ENCODE results near the gene CCDC28A.
A peak's percentile ranks its signal among the peaks of the same experiment; 100 is the strongest.
"Not testable (repeated sequence)": the region's sequence is repeated elsewhere in the genome, so short reads cannot be mapped to it uniquely, and the experiment has no call there.

Gene CCDC28A

DNA sequence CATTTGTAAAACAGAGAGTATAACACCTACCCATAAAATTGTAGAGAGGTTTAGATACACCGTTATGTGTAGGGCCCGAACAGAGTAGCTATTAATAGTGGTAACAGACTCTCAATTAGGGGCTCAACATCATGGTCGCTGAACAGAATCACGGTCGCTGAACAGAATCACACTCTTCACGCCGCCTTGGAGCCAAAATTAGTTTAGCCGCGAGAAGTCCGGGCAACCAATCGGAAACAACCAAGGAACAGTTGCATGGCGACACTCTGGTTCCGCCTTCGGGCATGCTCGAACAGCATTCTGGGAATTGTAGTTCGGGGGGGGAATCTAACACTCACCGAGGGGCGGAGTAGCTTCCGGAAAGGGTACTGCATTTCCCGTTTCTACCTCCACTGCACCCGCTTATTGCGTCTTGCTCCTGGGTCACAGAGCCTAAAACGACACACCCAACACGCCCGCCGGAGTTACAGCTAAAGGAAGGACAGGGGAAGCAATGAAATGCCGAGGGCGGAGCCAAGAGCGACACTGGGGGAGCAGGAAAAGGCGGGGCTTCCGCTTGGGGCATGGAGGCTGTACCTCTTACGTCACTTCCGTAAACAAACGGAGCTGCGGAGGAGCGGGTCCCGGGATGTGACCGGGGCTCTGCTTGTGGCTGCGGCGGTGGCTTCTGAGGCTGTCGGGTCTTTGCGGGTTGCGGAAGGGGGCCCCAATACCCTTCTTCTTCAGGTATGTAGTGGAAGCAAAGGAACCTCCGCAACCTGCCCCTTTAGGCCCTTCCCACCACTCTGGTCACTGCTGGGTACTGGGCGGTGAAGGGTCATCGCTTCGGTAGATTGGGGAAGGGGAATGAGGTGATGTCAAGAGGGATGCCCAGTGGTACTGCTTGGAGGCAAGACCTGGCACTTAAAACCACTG, at the start of gene CCDC28A:
Gene CCDC28A (plus strand): TSS at position 593 of the 915 bp plus-strand sequence. CDS start 2,352 bp downstream, outside the sequence.
- peak; percentile 94 for DNase-seq

DNA sequence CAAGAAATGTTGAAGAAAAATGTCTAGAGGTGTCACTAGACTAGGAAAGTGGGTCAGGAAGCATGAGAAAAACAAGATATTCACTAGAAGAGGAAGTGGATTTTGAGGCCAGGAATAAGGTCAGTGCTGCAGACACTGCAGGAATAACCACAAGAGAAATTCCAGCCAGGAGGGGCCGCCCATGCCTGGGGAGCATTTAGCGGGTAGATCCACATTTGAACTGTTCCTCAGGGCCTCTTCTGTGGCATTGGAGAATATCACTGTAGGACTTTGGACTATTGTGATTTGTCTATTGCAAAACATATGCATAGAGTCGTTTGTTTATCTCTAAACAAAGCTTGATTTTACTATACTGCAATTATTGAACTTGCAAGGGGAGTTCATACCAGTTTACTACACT, 49.6 kb upstream of the CCDC28A start:
- DNase-seq = no peak

DNA sequence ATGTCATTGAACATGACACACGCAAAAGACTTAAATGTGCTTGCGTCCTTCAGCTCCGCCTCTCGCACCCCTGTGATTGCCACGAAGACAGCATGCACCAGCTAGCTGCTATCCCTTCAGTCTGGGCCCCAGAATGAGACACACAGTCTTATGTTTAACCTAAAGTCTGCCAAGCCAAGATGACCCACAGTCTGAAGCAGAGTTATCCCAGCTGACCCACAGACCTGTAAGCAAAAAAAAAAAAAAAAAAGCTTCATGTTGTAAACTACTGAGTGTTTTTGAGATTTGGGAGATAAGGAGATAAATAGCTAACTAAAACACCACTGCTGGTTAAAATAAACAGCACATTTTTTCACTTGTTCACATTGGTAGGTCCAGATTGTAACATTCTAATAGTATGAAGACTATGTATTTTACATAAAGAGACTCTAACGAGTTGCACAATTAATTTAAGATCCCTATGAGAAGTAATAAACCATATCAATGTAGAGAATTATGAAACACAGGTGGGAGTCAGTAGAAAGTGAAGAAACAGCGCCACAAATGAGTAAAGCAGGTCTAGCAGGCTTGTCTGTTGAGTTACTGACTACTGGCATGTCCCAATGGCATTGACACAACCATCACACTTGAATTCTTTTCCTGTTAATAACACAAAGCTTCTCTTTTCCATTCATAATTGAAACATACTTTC, 47.4 kb upstream of the CCDC28A start:
- no peak for DNase-seq

- DNase-seq = no peak
These were observed 46.8 kb upstream of the CCDC28A start for GRCh38 chr6:138726757-138727097.

- DNase-seq = no peak
These were observed 46.4 kb upstream of the CCDC28A start for GRCh38 chr6:138727182-138727581.

GRCh38 chr6:138728662-138729061, 44.9 kb upstream of the CCDC28A start:
- DNase-seq = no peak

DNA sequence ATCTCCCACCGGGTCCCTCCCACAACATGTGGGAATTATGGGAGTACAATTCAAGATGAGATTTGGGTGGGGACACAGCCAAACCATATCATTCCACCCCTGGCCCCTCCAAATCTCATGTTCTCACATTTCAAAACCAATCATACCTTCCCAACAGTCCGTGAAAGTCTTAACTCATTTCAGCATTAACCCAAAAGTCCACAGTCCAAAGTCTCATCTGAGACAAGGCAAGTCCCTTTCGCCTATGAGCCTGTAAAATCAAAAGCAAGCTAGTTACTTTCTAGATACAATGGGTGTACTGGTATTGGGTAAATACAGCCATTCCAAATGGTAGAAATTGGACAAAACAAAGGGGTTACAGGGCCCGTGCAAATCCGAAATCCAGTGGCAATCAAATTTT, 43.5 kb upstream of the CCDC28A start:
- not testable (repeated sequence) for DNase-seq

DNA sequence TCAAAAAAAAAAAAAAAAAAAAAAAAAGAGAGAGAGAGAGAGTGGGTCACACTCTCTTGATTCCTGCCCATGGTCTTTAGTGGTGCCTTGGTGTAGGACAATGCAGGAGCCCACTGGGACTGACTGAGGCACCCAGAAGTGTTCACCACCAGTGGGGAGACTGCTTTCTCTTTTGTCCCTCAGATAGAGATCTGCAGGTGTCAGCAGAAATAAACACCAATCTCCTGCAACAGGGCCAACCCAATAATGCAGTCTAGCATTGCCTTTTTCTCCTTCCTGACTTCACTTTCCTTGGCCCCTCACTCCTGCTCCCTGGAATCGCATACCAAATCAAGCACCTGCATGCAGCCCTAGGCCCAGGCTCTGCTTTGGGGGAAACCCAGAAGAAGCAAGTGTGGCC, 39.0 kb upstream of the CCDC28A start:
- no peak for DNase-seq

- no peak for DNase-seq
These were observed 36.9 kb upstream of the CCDC28A start for GRCh38 chr6:138736640-138737039.

DNA sequence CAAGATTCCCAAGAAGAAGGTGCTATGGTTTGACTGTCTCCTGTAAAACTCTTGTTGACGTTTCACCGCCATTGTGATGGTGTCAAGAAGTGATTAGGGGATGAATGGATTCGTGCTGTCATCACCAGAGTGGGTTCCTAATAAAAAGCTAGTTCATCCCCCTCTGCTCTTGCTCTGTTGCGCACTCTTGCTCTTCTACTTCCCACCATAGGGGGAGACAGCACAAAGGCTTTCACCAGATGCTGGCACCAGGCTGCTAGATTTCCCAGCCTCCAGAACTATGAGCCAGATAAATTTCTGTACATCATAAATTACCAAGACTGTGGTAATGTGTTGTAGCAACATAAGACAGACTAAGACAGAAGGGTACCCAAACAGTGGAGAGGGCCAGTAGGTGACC, 21.6 kb upstream of the CCDC28A start:
- DNase-seq = no peak

DNA sequence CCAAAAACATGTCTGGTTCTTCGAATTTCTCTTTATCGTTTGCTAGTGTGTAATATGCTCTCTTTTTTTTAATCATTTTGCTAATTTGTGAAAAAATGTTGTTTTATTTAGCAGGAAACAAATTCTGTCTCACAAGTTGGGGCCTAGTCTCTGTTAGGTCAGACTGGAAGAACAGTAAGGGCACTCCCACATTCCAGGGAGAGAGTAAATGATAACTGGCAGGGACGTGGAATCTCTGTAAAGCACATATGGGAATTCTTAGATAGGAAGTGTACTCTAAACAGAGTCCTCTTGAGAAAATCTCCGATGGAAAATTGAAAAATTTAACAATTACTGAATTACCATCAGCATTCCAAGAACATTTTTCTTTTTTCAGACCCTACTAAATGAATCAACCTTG, 16.4 kb upstream of the CCDC28A start:
- DNase-seq = no peak

DNA sequence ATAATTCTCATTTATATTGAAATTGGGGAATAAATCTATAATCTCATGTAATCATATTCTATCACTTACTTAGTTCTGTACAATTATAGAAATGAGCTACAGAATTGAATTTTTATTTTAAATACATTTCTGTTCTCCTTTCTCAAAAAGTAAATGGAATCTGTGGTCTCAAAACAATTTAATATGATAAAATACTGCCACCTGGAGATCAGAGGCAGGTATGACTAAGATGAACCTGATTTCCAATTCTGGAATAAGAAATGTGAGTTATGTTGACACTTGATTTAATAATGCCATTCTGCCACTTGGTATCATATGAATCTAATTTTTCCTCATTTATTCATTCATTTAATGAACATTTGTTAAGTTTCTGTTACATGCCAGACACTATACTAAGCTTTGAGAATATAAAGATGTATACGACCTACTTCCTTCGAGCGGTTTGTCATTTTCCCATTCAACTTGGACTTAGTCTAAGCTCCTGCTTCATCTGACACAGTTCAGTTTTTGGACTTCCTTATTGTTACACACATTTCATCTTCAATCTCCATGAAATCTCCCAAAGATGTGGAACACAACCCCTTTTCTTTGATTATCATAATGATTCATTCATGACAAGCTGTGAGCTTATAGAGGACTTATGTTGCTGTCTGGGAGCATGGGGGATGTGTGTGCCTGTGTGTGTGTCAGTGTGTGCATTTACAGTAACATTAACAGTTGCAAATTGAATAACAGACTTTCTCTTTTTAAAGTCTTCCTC, 7.5 kb upstream of the CCDC28A start:
- no peak for DNase-seq

DNA sequence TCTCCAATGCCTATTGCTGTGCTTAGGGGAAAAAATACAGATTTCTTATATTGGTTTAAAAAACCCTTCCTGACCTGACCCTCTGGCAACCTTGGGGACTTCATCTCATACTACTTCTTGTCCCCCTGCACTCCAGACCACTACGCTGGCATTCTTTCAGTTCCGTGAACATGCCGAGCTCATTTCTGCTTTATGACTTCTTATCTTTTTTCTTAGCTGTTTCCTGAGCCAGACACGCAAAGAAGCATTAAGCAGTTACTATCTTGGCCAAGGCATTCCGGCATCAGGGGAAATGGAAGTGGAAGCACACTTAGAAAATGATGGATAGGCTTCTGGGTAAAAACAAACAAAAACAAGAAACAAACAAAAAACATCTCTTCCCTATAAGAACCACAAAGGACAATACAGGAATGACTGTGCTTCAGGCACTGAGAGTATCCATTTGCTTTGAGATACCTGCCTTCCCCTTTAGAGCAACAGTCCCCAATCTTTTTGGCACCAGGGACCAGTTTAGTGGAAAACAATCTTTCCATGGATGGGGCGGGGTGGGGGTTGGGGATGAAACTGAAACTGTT, 4.4 kb upstream of the CCDC28A start:
- no peak for DNase-seq

DNA sequence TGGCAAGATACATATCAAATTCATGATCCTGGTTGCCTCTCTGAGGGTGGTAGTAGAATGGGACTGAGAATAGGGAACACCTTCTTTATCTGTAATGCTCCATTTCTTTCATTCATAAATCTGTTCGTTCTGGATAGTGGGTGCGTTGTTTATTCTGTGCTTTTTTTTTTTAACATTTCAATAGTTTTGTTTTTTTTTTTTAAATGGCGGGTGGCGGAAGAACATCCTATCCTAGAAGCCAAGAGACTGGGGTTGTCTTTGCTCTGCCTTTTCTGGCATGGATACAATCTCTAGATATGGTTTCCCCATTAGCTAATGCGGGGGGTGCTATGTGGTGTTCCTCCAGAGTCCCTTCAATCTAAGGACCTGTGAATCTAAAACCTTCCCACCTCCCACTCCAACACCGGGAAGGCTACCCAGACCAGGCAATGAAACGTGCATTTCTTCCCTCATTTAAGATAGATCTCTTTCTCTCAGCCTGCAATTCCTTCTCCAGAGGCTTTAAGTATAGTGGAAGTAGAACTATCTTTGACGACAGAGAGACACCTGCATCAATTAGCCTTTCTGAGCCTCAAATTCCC, 883 bp upstream of the CCDC28A start:
- no peak for DNase-seq

GRCh38 chr6:138774370-138774769, 801 bp downstream of the CCDC28A start:
- no peak for DNase-seq

GRCh38 chr6:138776659-138777058, 3.1 kb downstream of the CCDC28A start:
- no peak for DNase-seq

DNA sequence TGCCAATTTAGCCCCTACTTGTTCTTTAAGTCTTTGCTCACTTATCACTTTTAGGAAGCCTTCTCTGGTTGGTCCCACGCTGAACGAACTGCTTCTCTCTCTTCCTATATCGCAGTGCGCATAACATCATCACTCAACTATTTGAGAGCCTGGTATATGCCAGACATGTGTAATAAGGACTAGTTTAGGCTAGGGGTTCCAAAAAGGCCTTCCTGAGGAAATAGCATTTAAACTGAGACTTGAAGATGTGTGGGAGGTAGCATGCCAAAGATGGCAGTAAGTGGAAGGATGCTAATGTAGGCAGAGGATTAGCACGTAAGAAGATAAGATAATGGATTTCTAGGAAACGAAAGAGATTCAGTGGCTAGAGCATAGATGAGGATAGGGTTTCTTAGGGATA, 4.8 kb downstream of the CCDC28A start:
- no peak for DNase-seq

DNA sequence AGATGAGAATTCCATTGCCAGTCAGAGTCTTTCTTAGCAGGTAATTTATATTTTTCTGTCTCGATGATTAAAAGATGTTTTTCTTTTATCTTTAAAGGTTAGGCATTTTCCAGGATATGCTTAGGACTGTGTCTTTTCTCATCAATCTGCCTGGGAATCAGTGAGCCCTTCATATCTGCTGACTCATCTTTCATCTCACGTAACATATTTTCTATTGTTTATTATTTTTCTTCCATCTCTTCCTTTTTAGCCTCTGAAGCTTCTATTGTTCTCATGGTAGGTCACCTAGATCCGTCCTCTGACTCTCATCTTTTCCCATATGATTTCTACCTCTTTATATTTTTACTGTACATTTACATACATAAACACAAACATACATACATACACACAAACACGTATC, 8.7 kb downstream of the CCDC28A start:
- DNase-seq = no peak

DNA sequence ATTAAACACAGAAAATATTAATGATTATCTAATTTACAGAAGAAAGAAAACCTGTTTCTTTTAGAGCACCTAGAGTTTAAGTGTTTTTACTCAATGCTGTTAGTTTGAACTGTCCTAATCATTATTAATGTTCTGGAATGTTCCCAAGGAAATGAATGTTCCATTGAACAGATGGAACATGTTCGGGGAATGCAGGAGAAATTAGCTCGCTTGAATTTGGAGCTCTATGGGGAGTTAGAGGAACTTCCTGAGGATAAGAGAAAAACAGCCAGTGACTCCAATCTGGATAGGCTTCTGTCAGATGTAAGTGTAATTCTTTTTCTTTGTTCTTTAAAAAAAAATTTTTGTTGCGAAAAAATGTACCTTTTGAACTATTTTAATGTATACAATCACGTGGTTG, 11.5 kb downstream of the CCDC28A start:
- DNase-seq = no peak

GRCh38 chr6:138785980-138786379, 12.4 kb downstream of the CCDC28A start:
- DNase-seq = no peak

DNA sequence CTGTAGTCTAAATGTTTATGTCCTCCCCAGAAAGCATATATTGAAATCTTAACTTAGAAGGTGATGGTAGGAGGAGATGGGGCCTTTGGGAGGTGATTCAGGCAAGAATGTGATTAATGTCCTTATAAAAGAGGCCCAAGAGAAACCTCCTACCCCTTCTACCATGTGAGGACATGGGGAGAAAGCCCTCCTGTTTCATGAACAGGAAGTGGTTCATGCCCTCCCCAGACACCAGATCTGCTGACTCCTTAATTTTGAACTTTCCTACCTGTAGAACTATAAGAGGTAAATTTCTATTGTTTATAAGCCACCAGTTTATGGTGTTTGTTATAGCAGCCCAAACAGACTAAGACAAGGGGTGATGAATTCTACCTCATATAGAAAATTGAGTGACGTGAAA, 13.6 kb downstream of the CCDC28A start:
- no peak for DNase-seq

- no peak for DNase-seq
These were observed 22.4 kb downstream of the CCDC28A start, which contains the start of gene ECT2L for GRCh38 chr6:138795809-138796603. Gene ECT2L (plus strand): TSS chr6:138796087. CDS start chr6:138813275, 17,188 bp downstream.
